ENCODE data around the gene RNF227. TPM values are rescaled to one million over a fixed set of nuclear protein-coding genes. Genes with fewer than 3 reads are reported as not detected.

Gene RNF227
- total RNA-seq, 1 experiment from 2014 or later, result 1.1 TPM

GRCh38 chr17:7878234-7878633 is 37.9 kb downstream of the RNF227 start:
- TF ChIP-seq, protein P1, sequence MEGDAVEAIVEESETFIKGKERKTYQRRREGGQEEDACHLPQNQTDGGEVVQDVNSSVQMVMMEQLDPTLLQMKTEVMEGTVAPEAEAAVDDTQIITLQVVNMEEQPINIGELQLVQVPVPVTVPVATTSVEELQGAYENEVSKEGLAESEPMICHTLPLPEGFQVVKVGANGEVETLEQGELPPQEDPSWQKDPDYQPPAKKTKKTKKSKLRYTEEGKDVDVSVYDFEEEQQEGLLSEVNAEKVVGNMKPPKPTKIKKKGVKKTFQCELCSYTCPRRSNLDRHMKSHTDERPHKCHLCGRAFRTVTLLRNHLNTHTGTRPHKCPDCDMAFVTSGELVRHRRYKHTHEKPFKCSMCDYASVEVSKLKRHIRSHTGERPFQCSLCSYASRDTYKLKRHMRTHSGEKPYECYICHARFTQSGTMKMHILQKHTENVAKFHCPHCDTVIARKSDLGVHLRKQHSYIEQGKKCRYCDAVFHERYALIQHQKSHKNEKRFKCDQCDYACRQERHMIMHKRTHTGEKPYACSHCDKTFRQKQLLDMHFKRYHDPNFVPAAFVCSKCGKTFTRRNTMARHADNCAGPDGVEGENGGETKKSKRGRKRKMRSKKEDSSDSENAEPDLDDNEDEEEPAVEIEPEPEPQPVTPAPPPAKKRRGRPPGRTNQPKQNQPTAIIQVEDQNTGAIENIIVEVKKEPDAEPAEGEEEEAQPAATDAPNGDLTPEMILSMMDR (conservative IDR thresholded peaks at IDR 0.05; ENCODE audit: low read depth, low read length), result no peak
- no peak for TF ChIP-seq EZH2 (IDR thresholded peaks at IDR 0.05; ENCODE audit: borderline replicate concordance, low read depth, low read length, poor library complexity, severe bottlenecking)
- peaks cover 16% of the 10 kb centered on the region for H3K4me1 ChIP-seq (ENCODE audit: insufficient read depth, low read length, poor library complexity, severe bottlenecking)
- no peaks in the 10 kb centered on the region for H3K9me3 ChIP-seq (ENCODE audit: low read depth, low read length, poor library complexity, severe bottlenecking)
- H3K4me3 ChIP-seq (ENCODE audit: low read depth, low read length, poor library complexity, severe bottlenecking), result no peak overlapping the region
- ChIA-PET POLR2A (ENCODE audit: low non-redundant PET) (no interaction called here), CTCF (no interaction called here)
- intact Hi-C loops (cut with micrococcal nuclease; ENCODE audit: unreplicated experiment), result no loop called here
- H3K36me3 ChIP-seq (ENCODE audit: insufficient read depth, low read length, poor library complexity, severe bottlenecking), result peaks cover 13% of the 10 kb centered on the region
- BruUV-seq (replicated peaks), result no TSS peak
- no peak overlapping the region for H3K27ac ChIP-seq (ENCODE audit: low read depth, low read length, poor library complexity, severe bottlenecking)
- DNase-seq (ENCODE audit: low spot score), result no peak
- no peaks in the 10 kb centered on the region for H3K27me3 ChIP-seq (replicated peaks; ENCODE audit: insufficient read depth, low read depth, low read length, poor library complexity)

- intact Hi-C loops (cut with micrococcal nuclease; ENCODE audit: unreplicated experiment), result no loop called here
- Histone ChIP-seq H3K27me3 (replicated peaks; ENCODE audit: insufficient read depth, low read depth, low read length, poor library complexity) (no peaks in the 10 kb centered on the region), H3K9me3 (ENCODE audit: low read depth, low read length, poor library complexity, severe bottlenecking) (no peaks in the 10 kb centered on the region), H3K4me3 (ENCODE audit: low read depth, low read length, poor library complexity, severe bottlenecking) (no peak overlapping the region), H3K27ac (ENCODE audit: low read depth, low read length, poor library complexity, severe bottlenecking) (no peak overlapping the region), H3K36me3 (ENCODE audit: insufficient read depth, low read length, poor library complexity, severe bottlenecking) (peaks cover 13% of the 10 kb centered on the region), H3K4me1 (ENCODE audit: insufficient read depth, low read length, poor library complexity, severe bottlenecking) (no peaks in the 10 kb centered on the region)
- CTCF ChIA-PET, result interaction anchor here (0.6 kb wide), 1 partner anchor 16 kb away, joined by 4 read pairs; no protein-coding TSS in a partner anchor
- no peak for DNase-seq (ENCODE audit: low spot score)
- POLR2A ChIA-PET (ENCODE audit: low non-redundant PET), result no interaction called here
- TF ChIP-seq, protein P1 (conservative IDR thresholded peaks at IDR 0.05; ENCODE audit: low read depth, low read length), result no peak
- TF ChIP-seq EZH2 (IDR thresholded peaks at IDR 0.05; ENCODE audit: borderline replicate concordance, low read depth, low read length, poor library complexity, severe bottlenecking), result no peak
- no TSS peak for BruUV-seq (replicated peaks)
Measured at GRCh38 chr17:7875804-7876370, 40.2 kb downstream of the RNF227 start.

- H3K27ac ChIP-seq (ENCODE audit: low read depth, low read length, poor library complexity, severe bottlenecking), result no peak overlapping the region
- CTCF ChIA-PET, result no interaction called here
- intact Hi-C loops (cut with micrococcal nuclease; ENCODE audit: unreplicated experiment), result no loop called here
- no peaks in the 10 kb centered on the region for H3K27me3 ChIP-seq (replicated peaks; ENCODE audit: insufficient read depth, low read depth, low read length, poor library complexity)
- no peak for TF ChIP-seq EZH2 (IDR thresholded peaks at IDR 0.05; ENCODE audit: borderline replicate concordance, low read depth, low read length, poor library complexity, severe bottlenecking)
- TF ChIP-seq, protein P1 (conservative IDR thresholded peaks at IDR 0.05; ENCODE audit: low read depth, low read length), result no peak
- DNase-seq (ENCODE audit: low spot score), result no peak
- no TSS peak for BruUV-seq (replicated peaks)
- H3K4me3 ChIP-seq (ENCODE audit: low read depth, low read length, poor library complexity, severe bottlenecking), result no peak overlapping the region
- POLR2A ChIA-PET (ENCODE audit: low non-redundant PET), result no interaction called here
- H3K4me1 ChIP-seq (ENCODE audit: insufficient read depth, low read length, poor library complexity, severe bottlenecking), result no peaks in the 10 kb centered on the region
- H3K9me3 ChIP-seq (ENCODE audit: low read depth, low read length, poor library complexity, severe bottlenecking), result no peaks in the 10 kb centered on the region
- H3K36me3 ChIP-seq (ENCODE audit: insufficient read depth, low read length, poor library complexity, severe bottlenecking), result peaks cover 8% of the 10 kb centered on the region
Measured at GRCh38 chr17:7873051-7873450, 43.0 kb downstream of the RNF227 start.

All from A673 (cell line).